H1 (cell line): ENCODE data around the gene HIVEP3. TPM values are rescaled to one million over a fixed set of nuclear protein-coding genes. Genes with fewer than 3 reads are reported as not detected.

ENCODE experiments used
- CTCF ChIA-PET: fragments of 300-600 bp; sonication (Branson Sonifier 250); formaldehyde crosslinking; loops from one replicate; lab custom pipeline; 2021; ENCODE audit not compliant: partially characterized antibody; lab: Charles Lee
- POLR2A ChIA-PET: fragments of 300-600 bp; sonication (Branson Sonifier 250); formaldehyde crosslinking; loops from one replicate; lab custom pipeline; 2021; ENCODE audit warnings: inconsistent platforms; ENCODE audit not compliant: partially characterized antibody; lab: Charles Lee
- DNase-seq, 2 experiments: peaks; one replicate each; pipeline versions ENCODE4 v3.0.0 to v3.0.0-alpha.2; 2010 to 2022; ENCODE audit warnings: low spot score in 2 of 2, low read depth in 1 of 2, mixed read lengths in 1 of 2
- FAIRE-seq: peaks from 2 replicates; lab custom pipeline; 2011; peaks lifted over from hg19 to GRCh38; lab: Jason Lieb, UNC
- H2AFZ ChIP-seq: 2 replicates; pipeline ENCODE4 v1.8.1; 2012; ENCODE audit warnings: low read length, inconsistent platforms
- H2AK5ac ChIP-seq: 2 replicates; pipeline ENCODE4 v1.6.1; 2013; ENCODE audit warnings: low read depth, low read length
- H2BK120ac ChIP-seq: replicated peaks from 2 replicates; pipeline ENCODE3; 2013; ENCODE audit warnings: low read depth, low read length, inconsistent platforms
- H2BK12ac ChIP-seq: 2 replicates; pipeline ENCODE4 v1.6.1; 2013; ENCODE audit warnings: low read depth, low read length
- H2BK15ac ChIP-seq: 2 replicates; pipeline ENCODE4 v1.6.1; 2013; ENCODE audit warnings: low read length
- H2BK20ac ChIP-seq: 2 replicates; pipeline ENCODE4 v1.6.1; 2013; ENCODE audit warnings: low read length
- H2BK5ac ChIP-seq: 2 replicates; pipeline ENCODE4 v1.6.1; 2013; ENCODE audit warnings: low read depth, low read length
- H3K14ac ChIP-seq: 2 replicates; pipeline ENCODE4 v1.6.1; 2013; ENCODE audit warnings: inconsistent platforms; ENCODE audit not compliant: insufficient read length
- H3K18ac ChIP-seq: 2 replicates; pipeline ENCODE4 v1.6.1; 2013; ENCODE audit warnings: low read length; ENCODE audit errors: extremely low read depth
- H3K23ac ChIP-seq: 2 replicates; pipeline ENCODE4 v1.6.1; 2013; ENCODE audit warnings: inconsistent platforms; ENCODE audit not compliant: insufficient read length
- H3K23me2 ChIP-seq: 2 replicates; pipeline ENCODE4 v1.6.1; 2013; ENCODE audit warnings: low read depth, low read length
- H3K27ac ChIP-seq: 2 replicates; pipeline ENCODE4 v1.6.1; 2011; ENCODE audit warnings: low read depth, low read length, inconsistent platforms
- H3K27me3 ChIP-seq, 4 experiments: replicated peaks in 1 of 4; 1 replicate in 1 of 4; 2 replicates in 3 of 4; pipeline versions ENCODE4 v1.6.1 to v1.8.1; 2011 to 2013; ENCODE audit warnings: low read length in 3 of 4, mild to moderate bottlenecking in 3 of 4, inconsistent platforms in 2 of 4, mixed read lengths in 2 of 4, moderate library complexity in 1 of 4; ENCODE audit not compliant: control insufficient read depth in 3 of 4, insufficient read depth in 3 of 4; ENCODE audit errors: extremely low read depth in 1 of 4
- H3K36me3 ChIP-seq, 4 experiments: 2 replicates each; pipeline versions ENCODE4 v1.6.1 to v1.8.1; 2011 to 2013; ENCODE audit warnings: mild to moderate bottlenecking in 4 of 4, low read length in 3 of 4, moderate library complexity in 2 of 4, control low read depth in 1 of 4, inconsistent platforms in 1 of 4; ENCODE audit not compliant: insufficient read depth in 4 of 4, control insufficient read depth in 2 of 4
- H3K4ac ChIP-seq: replicated peaks from 2 replicates; pipeline ENCODE3; 2013; ENCODE audit warnings: low read length, low read depth, mixed read lengths, inconsistent platforms; ENCODE audit not compliant: insufficient read length
- H3K4me1 ChIP-seq, 4 experiments: replicated peaks in 1 of 4; 1 replicate in 1 of 4; 2 replicates in 3 of 4; pipeline versions ENCODE4 v1.6.1 to v1.8.1; 2011 to 2013; ENCODE audit warnings: low read length in 3 of 4, inconsistent platforms in 2 of 4, mixed read lengths in 1 of 4; ENCODE audit not compliant: insufficient read depth in 4 of 4, control insufficient read depth in 3 of 4
- H3K4me2 ChIP-seq, 2 experiments: 2 replicates each; pipeline versions ENCODE4 v1.6.1 to v1.8.1; 2011 to 2013; ENCODE audit warnings: low read depth in 2 of 2, low read length in 2 of 2, control low read depth in 1 of 2, inconsistent platforms in 1 of 2, mild to moderate bottlenecking in 1 of 2; ENCODE audit not compliant: insufficient read depth in 1 of 2
- H3K4me3 ChIP-seq, 4 experiments: fragments of 200-600, 300-600 bp in 1 of 4; sonication (generic), shearing (Covaris generic), sonication (Bioruptor Twin) in 1 of 4; 2 replicates each; pipeline versions ENCODE4 v1.5.1 to v1.8.1; 2011 to 2016; ENCODE audit warnings: low read length in 4 of 4, low read depth in 3 of 4, control low read depth in 2 of 4, inconsistent platforms in 2 of 4, mild to moderate bottlenecking in 2 of 4, mixed read lengths in 1 of 4, moderate library complexity in 1 of 4; ENCODE audit not compliant: insufficient read depth in 2 of 4; ENCODE audit errors: extremely low read depth in 1 of 4
- H3K56ac ChIP-seq: replicated peaks from 2 replicates; pipeline ENCODE3; 2013; ENCODE audit warnings: low read depth, mild to moderate bottlenecking, mixed read lengths, low read length, inconsistent platforms; ENCODE audit not compliant: insufficient read length
- H3K79me1 ChIP-seq: 2 replicates; pipeline ENCODE4 v1.6.1; 2013; ENCODE audit warnings: low read depth, low read length, control low read depth
- H3K79me2 ChIP-seq, 2 experiments: 2 replicates each; pipeline versions ENCODE4 v1.6.1 to v1.8.1; 2012 to 2013; ENCODE audit warnings: low read length in 2 of 2, mild to moderate bottlenecking in 2 of 2, inconsistent platforms in 1 of 2; ENCODE audit not compliant: insufficient read depth in 2 of 2, control insufficient read depth in 1 of 2
- H3K9ac ChIP-seq, 4 experiments: replicated peaks in 1 of 4; 1 replicate in 1 of 4; 2 replicates in 3 of 4; pipeline versions ENCODE4 v1.6.1 to v1.8.1; 2011 to 2013; ENCODE audit warnings: low read depth in 3 of 4, low read length in 3 of 4, control low read depth in 2 of 4, mild to moderate bottlenecking in 2 of 4, moderate library complexity in 2 of 4, inconsistent platforms in 1 of 4; ENCODE audit errors: extremely low read depth in 1 of 4
- H3K9me3 ChIP-seq, 2 experiments: 2 replicates each; pipeline versions ENCODE4 v1.6.1 to v1.8.1; 2012 to 2013; ENCODE audit warnings: mild to moderate bottlenecking in 2 of 2, moderate library complexity in 2 of 2, control low read depth in 1 of 2, inconsistent platforms in 1 of 2, low read depth in 1 of 2, low read length in 1 of 2, mixed read lengths in 1 of 2; ENCODE audit not compliant: insufficient read depth in 2 of 2
- H4K20me1 ChIP-seq, 2 experiments: replicated peaks in 1 of 2; 2 replicates each; pipeline versions ENCODE3 to v1.8.1; 2011 to 2013; ENCODE audit warnings: inconsistent platforms in 2 of 2, low read length in 2 of 2, mild to moderate bottlenecking in 1 of 2; ENCODE audit not compliant: insufficient read depth in 2 of 2, control insufficient read depth in 1 of 2
- H4K5ac ChIP-seq: 2 replicates; pipeline ENCODE4 v1.6.1; 2013; ENCODE audit warnings: low read length, low read depth, mixed read lengths, inconsistent platforms; ENCODE audit not compliant: insufficient read length
- H4K8ac ChIP-seq: 2 replicates; pipeline ENCODE4 v1.8.0; 2013; ENCODE audit warnings: mild to moderate bottlenecking, moderate library complexity, low read length, inconsistent platforms; ENCODE audit not compliant: insufficient read depth; ENCODE audit errors: extremely low read depth
- H4K91ac ChIP-seq: replicated peaks from 2 replicates; pipeline ENCODE3; 2013; ENCODE audit warnings: low read length, mixed read lengths, inconsistent platforms; ENCODE audit not compliant: insufficient read length
- ATF2 ChIP-seq: IDR thresholded peaks from 2 replicates; pipeline ENCODE4 v1.6.1; 2012; ENCODE audit warnings: low read length, inconsistent platforms
- BACH1 ChIP-seq: IDR thresholded peaks from 2 replicates; pipeline ENCODE4 v1.6.1; 2012; ENCODE audit warnings: low read length, improper control_type of control experiment
- CBX8 ChIP-seq: fragments of 300-800, 300-1000 bp; sonication (generic); IDR thresholded peaks from 2 replicates; pipeline ENCODE4 v1.7.1; 2016; ENCODE audit warnings: low read depth, low read length, borderline replicate concordance
- EGR1 ChIP-seq: IDR thresholded peaks from 2 replicates; pipeline ENCODE4 v1.6.1; 2011; ENCODE audit warnings: low read depth, low read length, borderline replicate concordance
- EZH2 ChIP-seq: fragments of 200-600 bp; sonication (generic); IDR thresholded peaks from 2 replicates; pipeline ENCODE4 v1.7.1; 2012; ENCODE audit warnings: low read depth, mild to moderate bottlenecking, moderate library complexity, low read length, inconsistent platforms; ENCODE audit not compliant: severe bottlenecking
- KDM5A ChIP-seq: fragments of 200-600 bp; IDR thresholded peaks from 2 replicates; pipeline ENCODE4 v1.7.1; 2012; ENCODE audit warnings: mild to moderate bottlenecking, low read length, inconsistent platforms, mixed read lengths
- POU5F1 ChIP-seq: IDR thresholded peaks from 2 replicates; pipeline ENCODE4 v1.6.1; 2011; ENCODE audit warnings: low read depth, mild to moderate bottlenecking, low read length, moderate library complexity
- RBBP5 ChIP-seq: IDR thresholded peaks from 2 replicates; pipeline ENCODE4 v1.7.1; 2012; ENCODE audit warnings: low read depth, mild to moderate bottlenecking, inconsistent platforms, low read length, moderate library complexity, borderline replicate concordance
- SIX5 ChIP-seq: IDR thresholded peaks from 2 replicates; pipeline ENCODE4 v1.6.1; 2011; ENCODE audit warnings: mild to moderate bottlenecking, low read depth, low read length
- TAF1 ChIP-seq: IDR thresholded peaks from 2 replicates; pipeline ENCODE4 v1.6.1; 2011; ENCODE audit warnings: mild to moderate bottlenecking, low read depth, low read length
- USF2 ChIP-seq: IDR thresholded peaks from 2 replicates; pipeline ENCODE4 v1.6.1; 2011; ENCODE audit warnings: low read length, improper control_type of control experiment
- WGBS, 2 experiments: shearing (Covaris generic) in 1 of 2; methylation state at CpG; one replicate each; pipeline versions ENCODE4 v1.1.6 to v1.1.7; 2013 to 2015; ENCODE audit warnings: low lambda C conversion rate in 2 of 2, mixed read lengths in 2 of 2, inconsistent platforms in 1 of 2, low coverage in 1 of 2, missing lambda C conversion rate in 1 of 2; ENCODE audit not compliant: insufficient replicate concordance in 2 of 2, insufficient coverage in 1 of 2, insufficient read length in 1 of 2; ENCODE audit errors: extremely low coverage in 1 of 2, missing lambda C conversion rate in 1 of 2; 5-methylcytosine and 5-hydroxymethylcytosine counted together
- polyA plus RNA-seq, 7 experiments: library from polyadenylated mRNA; depleted of rRNA in 3 of 7; stranded (reverse) in 5 of 7; unstranded in 2 of 7; fragments of >200 nt in 5 of 7; fragments of 200-250 nt in 2 of 7; gene quantifications; 1 replicate in 5 of 7; 2 replicates in 1 of 7; 4 replicates in 1 of 7; pipeline versions ENCODE4 v1.2.1 to v1.2.3, GENCODE V29; 2011 to 2013; ENCODE audit warnings: missing spikeins in 2 of 7, mixed read lengths in 2 of 7
- total RNA-seq: library from RNA; stranded (reverse); fragmentation: NEBNext Ultra II Directional; extraction: Animal tissue kit (Norgen Biotek cat#: 25700); gene quantifications from 2 replicates; pipeline ENCODE4 v1.2.1, GENCODE V29; 2021

Gene HIVEP3
- total and polyA plus RNA-seq, 2 of the 8 experiments (the other 6 are each of a cell fraction or from before 2014, with no cell fraction given): 0.24 to 0.69 TPM

- Histone ChIP-seq H3K4me2 (no peak overlapping the region), H2BK120ac (no peak overlapping the region), H3K36me3 (no peaks in the 10 kb centered on the region), H4K20me1 (no peaks in the 10 kb centered on the region), H3K79me2 (no peaks in the 10 kb centered on the region), H2BK5ac (no peak overlapping the region), H3K18ac (no peak overlapping the region), H2BK12ac (no peak overlapping the region), H3K14ac (no peak overlapping the region), H3K27ac (no peak overlapping the region), H4K91ac (no peak overlapping the region), H3K9ac (no peak overlapping the region), H2BK20ac (no peak overlapping the region), H2BK15ac (0 out of 2 replicates have a peak overlapping the region, but pooled peaks have one; percentile 50), H4K8ac (no peak overlapping the region; the same call in none of the 2 replicates), H2AFZ (no peak overlapping the region), H3K23me2 (no peaks in the 10 kb centered on the region), H3K9me3 (0 out of 4 replicates have a peak, but pooled peaks cover 0 to 3% of the 10 kb centered on the region in 2 experiments), H4K5ac (no peak overlapping the region), H2AK5ac (no peak overlapping the region), H3K4me1 (no peaks in the 10 kb centered on the region; a peak in 2 of 7 replicates), H3K27me3 (no peaks in the 10 kb centered on the region; a peak in 1 of 7 replicates), H3K56ac (no peak overlapping the region), H3K4me3 (no peak overlapping the region), H3K4ac (no peak overlapping the region), H3K79me1 (no peaks in the 10 kb centered on the region), H3K23ac (no peak overlapping the region)
- WGBS, 2 experiments: 87% methylated on average over 5 of the region's 5 CpGs; no CpG with 5 or more reads in 1 of the 2 experiments
- no peak for DNase-seq
- FAIRE-seq: no peak
- CTCF ChIA-PET: interaction anchor here (0.6 to 4.4 kb wide), 38 partner anchors 10 to 598 kb away, joined by 3 to 33 read pairs (median 4); no protein-coding TSS in a partner anchor
- POLR2A ChIA-PET: interaction anchor here (1.3 kb wide), 1 partner anchor 67 kb away, joined by 3 read pairs; no protein-coding TSS in a partner anchor
- TF ChIP-seq BACH1 (no peak), EGR1 (no peak), USF2 (no peak), POU5F1 (no peak), KDM5A (no peak), RBBP5 (no peak), SIX5 (no peak), CBX8 (no peak), EZH2 (no peak), TAF1 (no peak), ATF2 (no peak)
Measured at GRCh38 chr1:41574842-41575241, 343.9 kb downstream of the HIVEP3 start.
